PC-9 (cell line): ENCODE results near the gene IGF2BP1. TPM values are rescaled to one million over a fixed set of nuclear protein-coding genes. Genes with fewer than 3 reads are reported as not detected.
"Not testable (repeated sequence)": the region's sequence is repeated elsewhere in the genome, so short reads cannot be mapped to it uniquely, and the experiment has no call there.

Experiments
- BruUV-seq: library from RNA; stranded (reverse); fragments of 400-500 nt; replicated peaks from 2 replicates; lab custom pipeline; 2021; lab: Mats Ljungman, UMichigan
- CTCF ChIA-PET: fragments of 300-600 bp; sonication (Branson Sonifier 250); formaldehyde crosslinking; loops from one replicate; lab custom pipeline; 2022; ENCODE audit warnings: antibody characterized with exemption; lab: Charles Lee
- POLR2A ChIA-PET: fragments of 300-600 bp; sonication (Branson Sonifier 250); formaldehyde crosslinking; loops from one replicate; lab custom pipeline; 2022; ENCODE audit warnings: antibody characterized with exemption; ENCODE audit not compliant: unreplicated experiment; lab: Charles Lee
- DNase-seq, 2 experiments: peaks; one replicate each; pipeline versions ENCODE4 v3.0.0 to v3.0.0-alpha.2; 2015 to 2022; ENCODE audit warnings: mixed read lengths in 1 of 2
- H2AFZ ChIP-seq: fragments of 200-600 bp; sonication (generic); 2 replicates; pipeline ENCODE4 v1.8.1; 2017; ENCODE audit warnings: antibody characterized with exemption
- H3F3A ChIP-seq: fragments of 200-600 bp; sonication (generic); 2 replicates; pipeline ENCODE4 v1.8.1; 2017; ENCODE audit warnings: antibody characterized with exemption, mild to moderate bottlenecking, low read depth; ENCODE audit not compliant: insufficient read depth
- H3K27ac ChIP-seq: fragments of 200-600 bp; sonication (generic); 2 replicates; pipeline ENCODE4 v1.6.1; 2016; ENCODE audit warnings: mixed run types
- H3K27me3 ChIP-seq: fragments of 200-600 bp; sonication (generic); 2 replicates; pipeline ENCODE4 v1.6.1; 2016; ENCODE audit warnings: low read depth, mixed run types; ENCODE audit not compliant: insufficient read depth
- H3K36me3 ChIP-seq: fragments of 200-600 bp; sonication (generic); 2 replicates; pipeline ENCODE4 v1.6.1; 2016; ENCODE audit warnings: low read depth, mixed run types
- H3K4me1 ChIP-seq: fragments of 200-600 bp; sonication (generic); replicated peaks from 2 replicates; pipeline ENCODE4 v1.6.1; 2016; ENCODE audit warnings: mixed run types; ENCODE audit not compliant: insufficient read depth
- H3K4me2 ChIP-seq: fragments of 200-600 bp; sonication (generic); 2 replicates; pipeline ENCODE4 v1.6.1; 2017; ENCODE audit warnings: mixed run types
- H3K4me3 ChIP-seq: fragments of 200-600 bp; sonication (generic); 2 replicates; pipeline ENCODE4 v1.6.1; 2016; ENCODE audit warnings: mixed run types
- H3K79me2 ChIP-seq: fragments of 200-600 bp; sonication (generic); 2 replicates; pipeline ENCODE4 v1.6.1; 2017; ENCODE audit warnings: low read depth, mixed run types
- H3K9me2 ChIP-seq: fragments of 200-600 bp; sonication (generic); 2 replicates; pipeline ENCODE4 v1.8.1; 2017; ENCODE audit warnings: mild to moderate bottlenecking; ENCODE audit not compliant: insufficient read depth
- H3K9me3 ChIP-seq: fragments of 200-600 bp; sonication (generic); 2 replicates; pipeline ENCODE4 v1.8.1; 2016; ENCODE audit warnings: low read depth; ENCODE audit not compliant: insufficient read depth
- H4K20me1 ChIP-seq: fragments of 200-600 bp; sonication (generic); 2 replicates; pipeline ENCODE4 v1.8.1; 2017; ENCODE audit not compliant: insufficient read depth
- EZH2 ChIP-seq: fragments of 200-600 bp; sonication (generic); IDR thresholded peaks from 2 replicates; pipeline ENCODE4 v1.8.0; 2017; ENCODE audit warnings: antibody characterized with exemption, low read depth
- intact Hi-C: fragments of 100-400 bp; cut with micrococcal nuclease; formaldehyde crosslinking; loops from one replicate; pipeline ENCODE4 v1.10.0; 2022; ENCODE audit not compliant: unreplicated experiment
- total RNA-seq: library from RNA; stranded (reverse); gene quantifications from 2 replicates; pipeline ENCODE4 v1.2.3, GENCODE V29; 2021
- TF ChIP-seq, protein P1 (sequence below): fragments of 200-600 bp; sonication (generic); conservative IDR thresholded peaks from 2 replicates; pipeline ENCODE4 v1.6.1; 2017; ENCODE audit warnings: mixed run types, antibody characterized with exemption, mild to moderate bottlenecking, moderate library complexity

IGF2BP1 gene
- total RNA-seq, 1 experiment from 2014 or later = 57.4 TPM

- peak overlapping the region; percentile 70 for H3K4me2 ChIP-seq
- TF ChIP-seq EZH2 = no peak
- TF ChIP-seq, protein P1, sequence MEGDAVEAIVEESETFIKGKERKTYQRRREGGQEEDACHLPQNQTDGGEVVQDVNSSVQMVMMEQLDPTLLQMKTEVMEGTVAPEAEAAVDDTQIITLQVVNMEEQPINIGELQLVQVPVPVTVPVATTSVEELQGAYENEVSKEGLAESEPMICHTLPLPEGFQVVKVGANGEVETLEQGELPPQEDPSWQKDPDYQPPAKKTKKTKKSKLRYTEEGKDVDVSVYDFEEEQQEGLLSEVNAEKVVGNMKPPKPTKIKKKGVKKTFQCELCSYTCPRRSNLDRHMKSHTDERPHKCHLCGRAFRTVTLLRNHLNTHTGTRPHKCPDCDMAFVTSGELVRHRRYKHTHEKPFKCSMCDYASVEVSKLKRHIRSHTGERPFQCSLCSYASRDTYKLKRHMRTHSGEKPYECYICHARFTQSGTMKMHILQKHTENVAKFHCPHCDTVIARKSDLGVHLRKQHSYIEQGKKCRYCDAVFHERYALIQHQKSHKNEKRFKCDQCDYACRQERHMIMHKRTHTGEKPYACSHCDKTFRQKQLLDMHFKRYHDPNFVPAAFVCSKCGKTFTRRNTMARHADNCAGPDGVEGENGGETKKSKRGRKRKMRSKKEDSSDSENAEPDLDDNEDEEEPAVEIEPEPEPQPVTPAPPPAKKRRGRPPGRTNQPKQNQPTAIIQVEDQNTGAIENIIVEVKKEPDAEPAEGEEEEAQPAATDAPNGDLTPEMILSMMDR = no peak
- no peaks in the 10 kb centered on the region for H3K79me2 ChIP-seq
- peak; percentile 86 to 100 for DNase-seq
- BruUV-seq = no TSS peak
- H3K9me2 ChIP-seq = no peaks in the 10 kb centered on the region
- H4K20me1 ChIP-seq = no peaks in the 10 kb centered on the region
- H3K27ac ChIP-seq = peak overlapping the region; percentile 97
- ChIA-PET POLR2A (interaction anchor here (0.7 to 1.0 kb wide), 2 partner anchors 11 to 21 kb away, joined by 4 read pairs; no protein-coding TSS in a partner anchor), CTCF (interaction anchor here (0.6 kb wide), 2 partner anchors 57 to 66 kb away, joined by 3 to 12 read pairs; no protein-coding TSS in a partner anchor)
- H3F3A ChIP-seq = peaks cover 42% of the 10 kb centered on the region
- no peaks in the 10 kb centered on the region for H3K27me3 ChIP-seq
- intact Hi-C loops = no loop called here
- H3K36me3 ChIP-seq = no peaks in the 10 kb centered on the region
- no peaks in the 10 kb centered on the region for H3K9me3 ChIP-seq
- H3K4me3 ChIP-seq = peak overlapping the region; percentile 23; the same call in 1 of the 2 replicates
- peaks cover 43% of the 10 kb centered on the region for H3K4me1 ChIP-seq
- H2AFZ ChIP-seq = no peak overlapping the region
Observed at GRCh38 chr17:49101054-49101534, 103.9 kb downstream of the IGF2BP1 start.

GRCh38 chr17:49103360-49103759 is 106.2 kb downstream of the IGF2BP1 start:
- peaks cover 64% of the 10 kb centered on the region for H3K4me1 ChIP-seq
- H3K4me3 ChIP-seq, H3K9me3 ChIP-seq, H3K27ac ChIP-seq, H3K9me2 ChIP-seq, POLR2A ChIA-PET, intact Hi-C loops, H3K79me2 ChIP-seq, H2AFZ ChIP-seq, H3K4me2 ChIP-seq, BruUV-seq, H3K27me3 ChIP-seq, H4K20me1 ChIP-seq, DNase-seq, H3K36me3 ChIP-seq: not testable (repeated sequence)
- peaks cover 57% of the 10 kb centered on the region for H3F3A ChIP-seq
- CTCF ChIA-PET = interaction anchor here (0.7 kb wide), 1 partner anchor 36 kb away, joined by 3 read pairs; no protein-coding TSS in a partner anchor

DNA sequence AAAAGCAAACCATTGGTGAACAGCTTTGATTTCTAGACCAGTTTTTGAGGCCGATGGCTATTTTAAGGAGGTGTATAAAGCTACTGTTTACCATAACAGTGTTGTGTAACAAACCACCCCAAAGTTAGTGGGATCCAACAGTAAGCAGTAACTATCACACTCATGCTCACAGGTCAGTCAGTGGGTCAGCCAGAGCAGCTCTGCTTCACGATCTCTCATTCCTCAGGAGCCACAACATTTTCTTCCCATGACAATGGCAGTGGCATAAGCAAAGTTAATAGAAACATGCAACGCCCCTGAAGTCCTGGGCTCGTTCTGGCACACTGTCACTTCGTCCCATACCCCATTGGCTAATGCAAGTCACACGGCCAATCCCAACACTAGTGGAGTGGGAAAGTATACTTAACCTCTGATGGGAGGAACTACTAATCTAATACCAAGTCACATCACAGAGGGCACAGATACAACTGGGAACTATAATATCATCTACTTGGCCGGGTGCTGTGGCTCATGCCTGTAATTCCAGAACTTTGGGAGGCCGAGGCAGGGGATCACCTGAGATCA is 107.4 kb downstream of the IGF2BP1 start:
- BruUV-seq = no TSS peak
- no peak for TF ChIP-seq EZH2
- TF ChIP-seq, protein P1 = no peak
- Histone ChIP-seq H4K20me1 (no peaks in the 10 kb centered on the region), H3K36me3 (no peaks in the 10 kb centered on the region), H3K4me3 (no peak overlapping the region), H3K4me1 (peaks cover 62% of the 10 kb centered on the region), H3K9me3 (no peaks in the 10 kb centered on the region), H3K4me2 (no peak overlapping the region), H3K27me3 (no peaks in the 10 kb centered on the region), H3K27ac (no peak overlapping the region), H3K79me2 (no peaks in the 10 kb centered on the region), H3K9me2 (no peaks in the 10 kb centered on the region), H2AFZ (no peak overlapping the region), H3F3A (peaks cover 49% of the 10 kb centered on the region)
- ChIA-PET CTCF (no interaction called here), POLR2A (no interaction called here)
- no peak for DNase-seq
- intact Hi-C loops = no loop called here

Other genes with a start within 250 kb of the IGF2BP1 start
- not detected in 2 replicates for gene TTLL6, start 180.2 kb upstream of the IGF2BP1 start, total RNA-seq
- gene CALCOCO2, start 166.3 kb upstream of the IGF2BP1 start, total RNA-seq = 82.9 and 95.9 TPM in 2 replicates
- 62.7 and 71.2 TPM in 2 replicates for gene ATP5MC1, start 104.6 kb upstream of the IGF2BP1 start, total RNA-seq
- gene UBE2Z, start 89.0 kb upstream of the IGF2BP1 start, total RNA-seq = 99.4 and 100.0 TPM in 2 replicates
- 103 and 118 TPM in 2 replicates for gene SNF8, start 52.5 kb upstream of the IGF2BP1 start, total RNA-seq
- not detected in 2 replicates for gene GIP, start 28.8 kb upstream of the IGF2BP1 start, total RNA-seq
- gene B4GALNT2, start 135.4 kb downstream of the IGF2BP1 start, total RNA-seq = 0.10 TPM in 1 of 2 replicates, not detected in the other
- gene GNGT2, start 213.2 kb downstream of the IGF2BP1 start, total RNA-seq = 7.4 and 9.4 TPM in 2 replicates
- gene ABI3, start 213.3 kb downstream of the IGF2BP1 start, total RNA-seq = not detected in 2 replicates
- not detected in 2 replicates for gene PHOSPHO1, start 233.4 kb downstream of the IGF2BP1 start, total RNA-seq